ENCODE measurements around the gene HS3ST6.
"Not testable (repeated sequence)": the region's sequence is repeated elsewhere in the genome, so short reads cannot be mapped to it uniquely, and the experiment has no call there.

Gene HS3ST6

GRCh38 chr16:1918351-1919326 lies at the start of gene HS3ST6:
Gene HS3ST6 (minus strand): TSS chr16:1918415. CDS start chr16:1918323, 92 bp downstream.
- no peak for TF ChIP-seq CTCF (IDR thresholded peaks at IDR 0.05; ENCODE audit: low read depth, low read length)
- in situ Hi-C loops (cut with HindIII; ENCODE audit: low sequenced_read_pairs) = no loop called here
- no peak for DNase-seq (ENCODE audit: low read depth, low spot score)
- H3K4me3 ChIP-seq (ENCODE audit: low read depth, low read length) = no peak within 1 kb of the TSS

GRCh38 chr16:1966460-1966859 lies 48.2 kb upstream of the HS3ST6 start, which contains the start of gene RNF151:
Gene RNF151 (plus strand): TSS chr16:1966856. CDS start chr16:1966882, 26 bp downstream.
- no peak for DNase-seq (ENCODE audit: low read depth, low spot score)
- no peak for TF ChIP-seq CTCF (IDR thresholded peaks at IDR 0.05; ENCODE audit: low read depth, low read length)
- in situ Hi-C loops (cut with HindIII; ENCODE audit: low sequenced_read_pairs) = no loop called here
- H3K4me3 ChIP-seq (ENCODE audit: low read depth, low read length) = peak within 1 kb of the TSS; percentile 84

GRCh38 chr16:1965396-1966001 lies 47.3 kb upstream of the HS3ST6 start:
- in situ Hi-C loops (cut with HindIII; ENCODE audit: low sequenced_read_pairs) = no loop called here
- DNase-seq (ENCODE audit: low read depth, low spot score) = no peak
- H3K4me3 ChIP-seq (ENCODE audit: low read depth, low read length) = peak overlapping the region; percentile 84
- TF ChIP-seq CTCF (IDR thresholded peaks at IDR 0.05; ENCODE audit: low read depth, low read length) = no peak

- TF ChIP-seq CTCF (IDR thresholded peaks at IDR 0.05; ENCODE audit: low read depth, low read length) = no peak
- in situ Hi-C loops (cut with HindIII; ENCODE audit: low sequenced_read_pairs) = no loop called here
- peak; percentile 99 for DNase-seq (ENCODE audit: low read depth, low spot score)
- peak within 1 kb of the TSS; percentile 84 for H3K4me3 ChIP-seq (ENCODE audit: low read depth, low read length)
Observed at GRCh38 chr16:1964506-1965395, 46.5 kb upstream of the HS3ST6 start, which contains the start of gene RPS2. Gene RPS2 (minus strand): TSS chr16:1964826. CDS start chr16:1964625, 201 bp downstream.

GRCh38 chr16:1963806-1964505 lies 45.7 kb upstream of the HS3ST6 start:
- in situ Hi-C loops (cut with HindIII; ENCODE audit: low sequenced_read_pairs) = no loop called here
- no peak for TF ChIP-seq CTCF (IDR thresholded peaks at IDR 0.05; ENCODE audit: low read depth, low read length)
- DNase-seq (ENCODE audit: low read depth, low spot score) = no peak
- H3K4me3 ChIP-seq (ENCODE audit: low read depth, low read length) = peak overlapping the region; percentile 84

- H3K4me3 ChIP-seq (ENCODE audit: low read depth, low read length) = peak overlapping the region; percentile 84
- in situ Hi-C loops (cut with HindIII; ENCODE audit: low sequenced_read_pairs); DNase-seq (ENCODE audit: low read depth, low spot score): not testable (repeated sequence)
Observed at GRCh38 chr16:1962161-1963153, 44.2 kb upstream of the HS3ST6 start.
